HL-60/S4 (cell line): ENCODE measurements around the gene FGF18.

Source experiments
- in situ Hi-C: fragments of 300-500 bp; cut with MboI; formaldehyde crosslinking; loops from 2 replicates; pipeline ENCODE4 v1.14.3; 2022; ENCODE audit warnings: low sequenced_read_pairs

Gene FGF18

GRCh38 chr5:171467107-171467506, 47.7 kb downstream of the FGF18 start:
- in situ Hi-C loops: no loop called here

GRCh38 chr5:171469326-171469725, 49.9 kb downstream of the FGF18 start:
- in situ Hi-C loops: no loop called here

- in situ Hi-C loops: no loop called here
Observed at GRCh38 chr5:171470420-171470819, 51.0 kb downstream of the FGF18 start.

- in situ Hi-C loops: no loop called here
Observed at GRCh38 chr5:171474230-171474813, 54.9 kb downstream of the FGF18 start.

GRCh38 chr5:171475596-171475995, 56.1 kb downstream of the FGF18 start:
- in situ Hi-C loops: no loop called here

GRCh38 chr5:171476701-171477100, 57.3 kb downstream of the FGF18 start:
- in situ Hi-C loops: no loop called here

- in situ Hi-C loops: no loop called here
Observed at GRCh38 chr5:171477101-171477500, 57.7 kb downstream of the FGF18 start.

- in situ Hi-C loops: no loop called here
Observed at GRCh38 chr5:171477666-171478065, 58.2 kb downstream of the FGF18 start.

GRCh38 chr5:171478946-171479775, 59.7 kb downstream of the FGF18 start:
- in situ Hi-C loops: no loop called here

- in situ Hi-C loops: no loop called here
Observed at GRCh38 chr5:171479776-171480125, 60.3 kb downstream of the FGF18 start.

GRCh38 chr5:171480239-171480638, 60.8 kb downstream of the FGF18 start:
- in situ Hi-C loops: no loop called here

GRCh38 chr5:171481571-171482433, 62.4 kb downstream of the FGF18 start:
- in situ Hi-C loops: no loop called here

- in situ Hi-C loops: no loop called here
Observed at GRCh38 chr5:171482434-171482730, 62.9 kb downstream of the FGF18 start.

GRCh38 chr5:171483551-171484135, 64.2 kb downstream of the FGF18 start:
- in situ Hi-C loops: no loop called here

- in situ Hi-C loops: no loop called here
Observed at GRCh38 chr5:171484460-171484899, 65.0 kb downstream of the FGF18 start.

- in situ Hi-C loops: no loop called here
Observed at GRCh38 chr5:171485668-171486067, 66.2 kb downstream of the FGF18 start.

- in situ Hi-C loops: no loop called here
Observed at GRCh38 chr5:171486613-171487012, 67.2 kb downstream of the FGF18 start.

- in situ Hi-C loops: no loop called here
Observed at GRCh38 chr5:171488876-171489275, 69.4 kb downstream of the FGF18 start.

GRCh38 chr5:171492781-171493180, 73.3 kb downstream of the FGF18 start:
- in situ Hi-C loops: no loop called here

- in situ Hi-C loops: no loop called here
Observed at GRCh38 chr5:171493646-171494393, 74.4 kb downstream of the FGF18 start.
